ENCODE measurements around the gene NCKAP5.

DNA sequence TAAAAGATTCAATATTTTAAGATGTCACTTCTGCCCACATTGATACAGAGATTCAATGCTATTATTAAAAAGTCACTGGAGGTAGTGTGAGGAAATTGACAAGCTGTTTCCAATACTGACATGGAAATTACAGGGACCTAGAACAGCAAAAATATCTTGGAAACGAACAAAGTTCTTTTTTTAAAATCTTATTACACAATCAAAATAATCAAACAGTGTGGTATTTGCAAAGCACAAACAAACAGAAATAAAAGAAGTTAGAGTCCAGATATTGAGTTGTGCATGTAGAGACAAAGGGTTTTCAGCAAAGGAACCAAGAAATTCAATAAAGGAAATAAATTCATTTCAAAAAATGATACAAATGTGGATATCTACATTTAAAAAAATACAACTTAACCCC lies 369.6 kb downstream of the NCKAP5 start:
- TF ChIP-seq CTCF (IDR thresholded peaks at IDR 0.05), result no peak
- TF ChIP-seq POLR2A (IDR thresholded peaks at IDR 0.05), result no peak
